C4-2B (cell line): ENCODE data around the gene GRIN1.
A peak's percentile ranks its signal among the peaks of the same experiment; 100 is the strongest.

ENCODE experiments used
- ZFX ChIP-seq: fragments of 450-650 bp; IDR thresholded peaks from 2 replicates; pipeline ENCODE4 v1.6.1; 2017
- TF ChIP-seq, protein P1 (sequence below): fragments of 450-650 bp; conservative IDR thresholded peaks from 2 replicates; pipeline ENCODE4 v1.5.1; 2017; ENCODE audit warnings: mild to moderate bottlenecking

DNA sequence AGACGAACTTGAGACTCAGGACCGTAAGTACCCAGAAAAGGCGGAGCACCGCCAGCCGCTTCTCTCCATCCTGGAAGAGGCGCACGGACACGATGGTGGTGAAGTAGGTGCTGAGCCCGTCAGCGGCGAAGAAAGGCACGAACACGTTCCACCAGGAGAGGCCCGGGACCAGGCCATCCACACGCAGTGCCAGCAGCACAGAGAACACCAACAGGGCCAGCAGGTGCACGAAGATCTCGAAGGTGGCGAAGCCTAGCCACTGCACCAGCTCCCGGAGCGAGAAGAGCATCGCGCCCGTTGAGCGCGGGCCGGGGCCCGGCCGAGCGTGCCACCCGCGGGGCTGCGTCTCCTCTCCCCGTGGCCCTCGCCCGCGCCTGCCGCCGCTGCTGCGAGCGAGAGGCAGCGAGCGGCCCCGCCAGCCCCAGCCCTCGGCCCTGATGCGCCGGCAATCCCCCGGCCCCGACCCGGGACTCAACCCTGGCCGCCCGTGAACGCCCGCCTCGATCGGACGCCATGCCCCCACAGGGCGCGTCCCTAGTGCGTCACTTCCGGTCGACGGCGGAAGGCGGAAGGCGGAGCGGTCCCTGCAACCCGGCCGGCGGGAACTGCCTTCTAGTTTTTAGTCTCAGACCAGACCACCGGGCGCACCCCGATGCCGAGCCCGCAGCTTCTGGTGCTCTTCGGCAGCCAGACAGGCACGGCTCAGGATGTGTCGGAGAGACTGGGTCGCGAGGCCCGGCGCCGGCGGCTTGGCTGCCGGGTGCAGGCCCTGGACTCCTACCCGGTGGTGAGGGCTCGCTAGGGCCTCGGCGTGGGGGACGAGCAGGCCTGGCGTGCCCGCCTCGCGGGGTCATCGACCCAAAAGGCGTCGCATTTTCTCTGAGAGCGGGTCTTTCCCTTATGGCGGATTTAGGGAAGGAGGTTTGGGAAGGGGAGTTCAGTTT, 66.4 kb downstream of the GRIN1 start, which contains the start of the genes NDOR1 and TMEM203:
- TF ChIP-seq, protein P1, sequence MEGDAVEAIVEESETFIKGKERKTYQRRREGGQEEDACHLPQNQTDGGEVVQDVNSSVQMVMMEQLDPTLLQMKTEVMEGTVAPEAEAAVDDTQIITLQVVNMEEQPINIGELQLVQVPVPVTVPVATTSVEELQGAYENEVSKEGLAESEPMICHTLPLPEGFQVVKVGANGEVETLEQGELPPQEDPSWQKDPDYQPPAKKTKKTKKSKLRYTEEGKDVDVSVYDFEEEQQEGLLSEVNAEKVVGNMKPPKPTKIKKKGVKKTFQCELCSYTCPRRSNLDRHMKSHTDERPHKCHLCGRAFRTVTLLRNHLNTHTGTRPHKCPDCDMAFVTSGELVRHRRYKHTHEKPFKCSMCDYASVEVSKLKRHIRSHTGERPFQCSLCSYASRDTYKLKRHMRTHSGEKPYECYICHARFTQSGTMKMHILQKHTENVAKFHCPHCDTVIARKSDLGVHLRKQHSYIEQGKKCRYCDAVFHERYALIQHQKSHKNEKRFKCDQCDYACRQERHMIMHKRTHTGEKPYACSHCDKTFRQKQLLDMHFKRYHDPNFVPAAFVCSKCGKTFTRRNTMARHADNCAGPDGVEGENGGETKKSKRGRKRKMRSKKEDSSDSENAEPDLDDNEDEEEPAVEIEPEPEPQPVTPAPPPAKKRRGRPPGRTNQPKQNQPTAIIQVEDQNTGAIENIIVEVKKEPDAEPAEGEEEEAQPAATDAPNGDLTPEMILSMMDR, result no peak
- TF ChIP-seq ZFX, result peak; percentile 95; the same call in 1 of the 2 replicates
